OCI-LY1 (cell line): ENCODE measurements around the gene GLP2R.

Experiments
- EZH2 ChIP-seq: fragments of 200-600 bp; sonication (generic), shearing (Covaris generic); IDR thresholded peaks from 2 replicates; pipeline ENCODE4 v1.8.0; 2017; ENCODE audit warnings: borderline replicate concordance, mixed run types, mild to moderate bottlenecking, antibody characterized with exemption, low read length, moderate library complexity, mixed read lengths
- TF ChIP-seq, protein P1 (sequence below): fragments of 200-600 bp; sonication (generic), shearing (Covaris generic); IDR thresholded peaks from 2 replicates; pipeline ENCODE4 v1.5.1; 2017; ENCODE audit warnings: mild to moderate bottlenecking, antibody characterized with exemption, low read length, moderate library complexity, mixed read lengths

DNA sequence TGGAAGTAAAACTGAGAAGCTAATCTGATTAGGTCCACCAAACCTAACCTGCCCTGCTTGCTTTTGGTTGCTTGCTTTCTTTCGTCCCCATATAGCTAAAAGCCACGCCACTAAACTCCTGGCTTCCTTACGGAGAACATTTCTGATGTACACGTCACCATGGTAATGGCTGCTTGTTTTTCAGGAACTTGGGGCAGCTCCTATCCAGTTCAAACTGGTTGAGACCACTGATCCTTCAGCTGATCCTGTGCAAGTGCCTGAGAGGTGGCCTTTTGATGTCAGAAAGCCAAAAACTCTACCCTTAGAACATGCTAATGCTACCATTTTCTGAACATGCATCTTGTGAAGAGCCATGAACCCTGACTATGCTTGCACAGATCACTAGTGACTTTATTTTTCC lies 20.0 kb upstream of the GLP2R start:
- TF ChIP-seq, protein P1, sequence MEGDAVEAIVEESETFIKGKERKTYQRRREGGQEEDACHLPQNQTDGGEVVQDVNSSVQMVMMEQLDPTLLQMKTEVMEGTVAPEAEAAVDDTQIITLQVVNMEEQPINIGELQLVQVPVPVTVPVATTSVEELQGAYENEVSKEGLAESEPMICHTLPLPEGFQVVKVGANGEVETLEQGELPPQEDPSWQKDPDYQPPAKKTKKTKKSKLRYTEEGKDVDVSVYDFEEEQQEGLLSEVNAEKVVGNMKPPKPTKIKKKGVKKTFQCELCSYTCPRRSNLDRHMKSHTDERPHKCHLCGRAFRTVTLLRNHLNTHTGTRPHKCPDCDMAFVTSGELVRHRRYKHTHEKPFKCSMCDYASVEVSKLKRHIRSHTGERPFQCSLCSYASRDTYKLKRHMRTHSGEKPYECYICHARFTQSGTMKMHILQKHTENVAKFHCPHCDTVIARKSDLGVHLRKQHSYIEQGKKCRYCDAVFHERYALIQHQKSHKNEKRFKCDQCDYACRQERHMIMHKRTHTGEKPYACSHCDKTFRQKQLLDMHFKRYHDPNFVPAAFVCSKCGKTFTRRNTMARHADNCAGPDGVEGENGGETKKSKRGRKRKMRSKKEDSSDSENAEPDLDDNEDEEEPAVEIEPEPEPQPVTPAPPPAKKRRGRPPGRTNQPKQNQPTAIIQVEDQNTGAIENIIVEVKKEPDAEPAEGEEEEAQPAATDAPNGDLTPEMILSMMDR = no peak
- TF ChIP-seq EZH2 = no peak
